ENCODE results near the gene GPR108.

- TF ChIP-seq CTCF (IDR thresholded peaks at IDR 0.05), result no peak
- no peak for TF ChIP-seq EZH2 (IDR thresholded peaks at IDR 0.05)
- no peak for TF ChIP-seq EZH2phosphoT487 (IDR thresholded peaks at IDR 0.05)
Observed at GRCh38 chr19:6752256-6753177, 15.1 kb upstream of the GPR108 start.
